GM21786 (cell line): ENCODE results near the gene ZNF98.

Experiments used
- ATAC-seq: cut with Tn5 transposase; IDR thresholded peaks from one replicate; pipeline ENCODE4 v1.9.1; 2021; ENCODE audit not compliant: unreplicated experiment

Gene ZNF98

GRCh38 chr19:22422211-22422610, at the start of gene ZNF98:
ZNF98 (minus strand) TSS chr19:22422346; CDS start chr19:22422224, 122 bp downstream.
- ATAC-seq: no peak

GRCh38 chr19:22446605-22447004, 24.5 kb upstream of the ZNF98 start:
- ATAC-seq: no peak

- ATAC-seq: no peak
These were observed 15.9 kb upstream of the ZNF98 start for GRCh38 chr19:22438011-22438410.

GRCh38 chr19:22427960-22428913, 6.1 kb upstream of the ZNF98 start:
- ATAC-seq: no peak

GRCh38 chr19:22427547-22427946, 5.4 kb upstream of the ZNF98 start:
- ATAC-seq: no peak

- no peak for ATAC-seq
These were observed 4.8 kb upstream of the ZNF98 start for GRCh38 chr19:22426901-22427300.

GRCh38 chr19:22421797-22422196, 349 bp downstream of the ZNF98 start:
- ATAC-seq: no peak

- no peak for ATAC-seq
These were observed 67.5 kb downstream of the ZNF98 start for GRCh38 chr19:22354665-22355064.
